Measurements from ENCODE around the gene ATP8B4.

DNA sequence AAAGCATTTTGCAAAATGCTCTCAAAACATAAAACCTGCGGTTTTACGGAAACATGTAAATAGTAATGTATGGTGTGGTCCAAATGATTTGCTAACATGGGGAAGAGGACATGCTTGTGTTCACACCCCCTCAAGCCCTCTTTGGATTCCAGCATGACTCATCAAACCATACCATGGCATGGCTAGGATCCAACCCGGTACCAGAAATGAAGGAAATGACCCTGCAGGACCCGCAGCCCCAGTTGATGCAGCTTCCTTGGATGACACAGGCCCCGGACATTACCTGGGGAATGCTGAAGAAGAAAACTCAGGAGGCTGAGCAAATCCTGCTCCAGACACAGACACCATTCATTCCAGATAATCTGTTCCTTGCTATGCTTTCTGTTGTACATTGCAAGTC is 275.3 kb downstream of the ATP8B4 start:
- TF ChIP-seq, protein P1, sequence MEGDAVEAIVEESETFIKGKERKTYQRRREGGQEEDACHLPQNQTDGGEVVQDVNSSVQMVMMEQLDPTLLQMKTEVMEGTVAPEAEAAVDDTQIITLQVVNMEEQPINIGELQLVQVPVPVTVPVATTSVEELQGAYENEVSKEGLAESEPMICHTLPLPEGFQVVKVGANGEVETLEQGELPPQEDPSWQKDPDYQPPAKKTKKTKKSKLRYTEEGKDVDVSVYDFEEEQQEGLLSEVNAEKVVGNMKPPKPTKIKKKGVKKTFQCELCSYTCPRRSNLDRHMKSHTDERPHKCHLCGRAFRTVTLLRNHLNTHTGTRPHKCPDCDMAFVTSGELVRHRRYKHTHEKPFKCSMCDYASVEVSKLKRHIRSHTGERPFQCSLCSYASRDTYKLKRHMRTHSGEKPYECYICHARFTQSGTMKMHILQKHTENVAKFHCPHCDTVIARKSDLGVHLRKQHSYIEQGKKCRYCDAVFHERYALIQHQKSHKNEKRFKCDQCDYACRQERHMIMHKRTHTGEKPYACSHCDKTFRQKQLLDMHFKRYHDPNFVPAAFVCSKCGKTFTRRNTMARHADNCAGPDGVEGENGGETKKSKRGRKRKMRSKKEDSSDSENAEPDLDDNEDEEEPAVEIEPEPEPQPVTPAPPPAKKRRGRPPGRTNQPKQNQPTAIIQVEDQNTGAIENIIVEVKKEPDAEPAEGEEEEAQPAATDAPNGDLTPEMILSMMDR (IDR thresholded peaks at IDR 0.05; ENCODE audit: extremely low read depth in 1 of 2, insufficient read depth in 1 of 2, low read depth in 1 of 2, low read length in 2 of 2) = no peak
- no peak for TF ChIP-seq POLR2A (IDR thresholded peaks at IDR 0.05; ENCODE audit: low read depth, low read length)
- TF ChIP-seq JUN (IDR thresholded peaks at IDR 0.05; ENCODE audit: borderline replicate concordance, insufficient read depth, insufficient read length, low read depth) = no peak
- no peak for TF ChIP-seq EZH2 (IDR thresholded peaks at IDR 0.05; ENCODE audit: borderline replicate concordance, low read depth, low read length, severe bottlenecking)
- TF ChIP-seq POLR2AphosphoS5 (IDR thresholded peaks at IDR 0.05; ENCODE audit: insufficient read depth, low read depth, low read length) = no peak
- TF ChIP-seq, protein P2, sequence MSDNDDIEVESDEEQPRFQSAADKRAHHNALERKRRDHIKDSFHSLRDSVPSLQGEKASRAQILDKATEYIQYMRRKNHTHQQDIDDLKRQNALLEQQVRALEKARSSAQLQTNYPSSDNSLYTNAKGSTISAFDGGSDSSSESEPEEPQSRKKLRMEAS (IDR thresholded peaks at IDR 0.05; ENCODE audit: insufficient read depth, insufficient read length) = no peak
- no peak for TF ChIP-seq MYC (IDR thresholded peaks at IDR 0.05; ENCODE audit: low read depth, low read length)
- no peak for TF ChIP-seq GATA2 (IDR thresholded peaks at IDR 0.05; ENCODE audit: insufficient read depth, insufficient read length, low read depth, low read length)

Data from endothelial cell of umbilical vein (primary cell).